NB4 (cell line): Measurements from ENCODE around the gene NFU1.

Experiments used
- CTCF ChIP-seq: IDR thresholded peaks from one replicate; pipeline ENCODE4 v1.5.1; 2012; ENCODE audit warnings: low read depth, low read length
- MAX ChIP-seq: IDR thresholded peaks from 2 replicates; pipeline ENCODE4 v1.6.1; 2011; ENCODE audit warnings: low read depth, low read length
- POLR2A ChIP-seq: IDR thresholded peaks from 2 replicates; pipeline ENCODE4 v1.6.1; 2011; ENCODE audit warnings: mild to moderate bottlenecking; ENCODE audit not compliant: insufficient read length; ENCODE audit errors: extremely low read depth

GRCh38 chr2:69397234-69397633 is 40.0 kb downstream of the NFU1 start:
- TF ChIP-seq CTCF (no peak), POLR2A (no peak), MAX (no peak)
